Renal pelvis (tissue), 4 donors: ENCODE results near the gene CHST15. TPM values are rescaled to one million over a fixed set of nuclear protein-coding genes. Genes with fewer than 3 reads are reported as not detected.
"Not testable (repeated sequence)": the region's sequence is repeated elsewhere in the genome, so short reads cannot be mapped to it uniquely, and the experiment has no call there.

ENCODE experiments used
- DNase-seq: peaks from one replicate; pipeline ENCODE4 v3.0.0-alpha.2; 2013
- polyA plus RNA-seq, 3 donors: library from polyadenylated mRNA; unstranded; fragments of 120-200 nt; gene quantifications; one replicate each; pipeline ENCODE4 v1.2.1, GENCODE V29; 2013; ENCODE audit not compliant: insufficient read length in 3 of 3

CHST15 gene
- polyA plus RNA-seq, 3 donors, result 17.3 to 20.3 (median 20.3) TPM

- DNase-seq, result no peak
Observed at GRCh38 chr10:124048371-124049290, 44.8 kb downstream of the CHST15 start.

- no peak for DNase-seq
Observed at GRCh38 chr10:124047427-124048152, 45.8 kb downstream of the CHST15 start.

GRCh38 chr10:124045801-124046355 lies 47.5 kb downstream of the CHST15 start:
- no peak for DNase-seq

- no peak for DNase-seq
Observed at GRCh38 chr10:124045276-124045675, 48.1 kb downstream of the CHST15 start.

GRCh38 chr10:124044143-124044862 lies 49.1 kb downstream of the CHST15 start:
- DNase-seq, result no peak

GRCh38 chr10:124043310-124044142 lies 49.9 kb downstream of the CHST15 start:
- no peak for DNase-seq

GRCh38 chr10:124042656-124043309 lies 50.6 kb downstream of the CHST15 start:
- DNase-seq, result no peak

GRCh38 chr10:124041675-124042445 lies 51.5 kb downstream of the CHST15 start:
- no peak for DNase-seq

- no peak for DNase-seq
Observed at GRCh38 chr10:124040451-124041188, 52.8 kb downstream of the CHST15 start.

- DNase-seq, result no peak
Observed at GRCh38 chr10:124039483-124040013, 53.9 kb downstream of the CHST15 start.

- no peak for DNase-seq
Observed at GRCh38 chr10:124037784-124038183, 55.6 kb downstream of the CHST15 start.

GRCh38 chr10:124037286-124037685 lies 56.1 kb downstream of the CHST15 start:
- DNase-seq, result no peak

- DNase-seq, result no peak
Observed at GRCh38 chr10:124036746-124037145, 56.7 kb downstream of the CHST15 start.

- DNase-seq, result no peak
Observed at GRCh38 chr10:124035928-124036558, 57.4 kb downstream of the CHST15 start.

- no peak for DNase-seq
Observed at GRCh38 chr10:124035306-124035927, 58.0 kb downstream of the CHST15 start.

GRCh38 chr10:124034576-124035305 lies 58.7 kb downstream of the CHST15 start:
- not testable (repeated sequence) for DNase-seq

- DNase-seq, result no peak
Observed at GRCh38 chr10:124033887-124034218, 59.5 kb downstream of the CHST15 start.
